ENCODE data around the gene MYO1E.
"Not testable (repeated sequence)": the region's sequence is repeated elsewhere in the genome, so short reads cannot be mapped to it uniquely, and the experiment has no call there.

MYO1E gene

DNA sequence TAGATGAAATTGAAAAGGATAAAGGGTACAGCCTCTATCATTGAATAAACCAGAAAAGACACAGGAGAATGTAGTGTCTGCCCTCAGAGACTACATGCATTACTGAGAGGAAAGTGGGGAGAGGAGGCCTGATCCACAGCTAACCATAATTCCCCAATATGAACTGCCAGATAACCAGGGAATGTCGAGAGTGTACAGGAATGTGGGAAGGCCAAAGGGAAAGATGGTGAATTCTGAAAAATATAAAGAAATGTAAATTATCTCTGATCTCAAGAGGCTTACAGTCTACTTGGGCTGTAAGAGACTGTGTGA lies 22.3 kb downstream of the MYO1E start:
- no peak for DNase-seq (ENCODE audit: low read depth)

GRCh38 chr15:59349680-59350420 lies 22.8 kb downstream of the MYO1E start:
- peak; percentile 75 for DNase-seq (ENCODE audit: low read depth)

DNA sequence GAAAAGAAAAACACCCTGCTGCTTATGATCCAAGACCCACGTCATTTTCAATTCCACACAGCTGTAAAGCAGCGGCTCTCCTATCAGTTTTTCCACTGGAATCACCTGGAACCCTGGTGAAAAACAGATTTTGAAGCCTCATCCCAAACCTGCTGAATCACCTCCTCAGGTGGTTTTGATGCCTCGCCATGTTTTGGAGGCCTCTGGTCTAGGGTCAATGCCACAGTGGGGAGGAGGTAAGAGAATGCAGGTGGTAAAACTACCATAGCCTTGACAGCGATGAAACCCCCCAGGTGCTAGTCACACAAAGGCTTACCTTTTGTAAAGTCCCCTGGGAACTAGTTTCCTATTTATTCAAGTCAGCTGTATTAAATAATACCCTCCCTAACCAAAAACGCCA lies 24.8 kb downstream of the MYO1E start:
- no peak for DNase-seq (ENCODE audit: low read depth)

GRCh38 chr15:59346951-59347350 lies 25.7 kb downstream of the MYO1E start:
- DNase-seq (ENCODE audit: low read depth): no peak

DNA sequence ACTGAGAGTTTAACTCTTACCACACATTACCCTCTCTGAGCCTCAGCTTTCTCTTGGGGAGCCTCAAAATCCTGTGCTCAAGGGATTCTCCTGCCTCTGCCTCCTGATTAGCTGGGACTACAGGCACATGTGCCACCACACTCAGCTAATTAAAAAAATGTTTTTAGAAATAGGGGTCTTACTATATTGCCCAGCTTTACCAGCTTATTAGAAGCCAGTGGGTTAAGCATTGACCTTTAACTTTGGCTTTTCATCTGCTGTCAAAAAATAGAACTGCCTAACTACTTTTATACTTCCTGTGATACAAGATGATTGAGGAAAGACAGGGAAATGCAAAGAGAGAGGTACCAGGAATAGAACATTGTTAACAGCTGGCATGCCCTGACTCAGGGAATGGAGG lies 27.3 kb downstream of the MYO1E start:
- no peak for DNase-seq (ENCODE audit: low read depth)

DNA sequence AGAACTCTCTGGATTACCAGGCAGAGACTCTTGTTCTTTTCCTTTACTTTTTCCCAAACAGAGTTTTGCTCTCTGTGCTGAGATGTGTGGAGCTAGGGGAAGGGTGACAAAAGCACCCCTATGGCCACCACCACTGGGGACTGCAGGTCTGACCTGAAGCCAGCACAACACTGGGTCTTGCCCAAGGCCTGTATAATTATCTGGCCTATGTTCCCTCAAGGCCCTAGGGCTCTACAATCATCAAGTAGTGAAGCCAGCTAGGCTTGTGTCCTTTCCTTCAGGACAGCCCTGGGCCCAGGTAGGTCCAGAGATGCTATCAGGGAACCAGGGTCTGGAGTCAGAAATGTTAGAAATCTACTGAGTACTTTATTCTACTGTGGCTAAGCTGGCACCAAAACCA lies 28.4 kb downstream of the MYO1E start:
- no peak for DNase-seq (ENCODE audit: low read depth)

GRCh38 chr15:59340325-59340724 lies 32.3 kb downstream of the MYO1E start:
- DNase-seq (ENCODE audit: low read depth): no peak

DNA sequence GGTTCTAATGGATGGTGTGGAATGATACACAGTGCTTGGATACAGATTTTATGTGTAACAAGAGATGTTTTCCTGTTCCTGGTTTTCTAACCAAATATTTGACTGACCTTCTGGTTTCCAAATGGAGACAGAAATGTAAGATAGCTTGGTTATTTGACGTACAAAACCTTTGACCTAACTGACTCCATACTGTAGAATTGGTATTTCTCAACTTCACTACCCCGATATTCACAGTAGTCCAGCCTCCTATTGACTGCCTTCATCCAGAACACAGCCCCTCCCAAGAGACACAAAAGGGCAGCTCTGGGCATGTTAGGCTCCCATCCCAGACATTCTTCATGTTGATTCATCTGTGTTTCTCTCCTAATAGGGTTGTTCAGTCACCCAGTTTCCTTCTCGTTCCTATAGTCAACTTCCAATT lies 33.4 kb downstream of the MYO1E start:
- no peak for DNase-seq (ENCODE audit: low read depth)

GRCh38 chr15:59338414-59338813 lies 34.3 kb downstream of the MYO1E start:
- no peak for DNase-seq (ENCODE audit: low read depth)

DNA sequence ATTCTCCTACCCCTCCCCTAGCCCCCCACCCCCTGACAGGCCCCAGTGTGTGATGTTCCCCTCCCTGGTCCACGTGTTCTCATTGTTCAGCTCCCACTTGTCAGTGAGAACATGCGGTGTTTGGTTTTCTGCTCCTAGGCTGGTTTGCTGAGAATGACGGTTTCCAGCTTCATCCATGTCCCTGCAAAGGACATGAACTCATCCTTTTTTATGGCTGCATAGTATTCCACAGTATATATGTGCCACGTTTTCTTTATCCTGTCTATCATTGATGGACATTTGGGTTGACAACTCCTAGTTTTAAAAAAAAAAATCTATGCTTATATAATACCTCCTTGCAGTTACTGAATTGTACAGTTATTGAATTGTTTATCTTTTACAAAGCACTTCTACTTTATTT lies 35.9 kb downstream of the MYO1E start:
- not testable (repeated sequence) for DNase-seq (ENCODE audit: low read depth)

DNA sequence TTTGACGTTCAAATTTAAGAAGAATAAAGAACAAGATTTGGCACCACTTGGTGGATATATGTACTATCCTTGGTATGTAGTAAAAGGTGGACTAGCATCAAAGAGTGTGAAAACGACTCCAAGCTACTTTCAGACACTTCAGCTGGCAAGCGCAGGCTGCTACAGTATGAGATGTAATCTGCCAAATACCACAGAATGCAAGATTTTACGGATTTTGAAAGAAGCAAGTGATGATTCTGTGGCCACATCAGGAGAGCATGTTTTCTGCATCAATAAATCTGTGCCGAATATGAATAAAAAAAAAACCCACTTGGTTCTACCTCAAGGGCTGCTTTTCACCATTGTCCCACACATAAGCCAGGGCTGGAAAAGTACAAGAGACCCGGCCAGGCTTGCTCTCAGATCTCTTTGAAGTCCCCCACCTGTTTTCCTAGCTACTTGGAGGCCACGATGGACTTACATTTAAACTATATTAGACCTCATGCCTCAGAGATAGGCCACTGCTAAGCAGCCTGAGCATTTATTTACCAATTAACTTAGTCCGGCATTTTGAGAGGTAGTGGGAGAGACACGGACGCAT lies 37.4 kb downstream of the MYO1E start:
- DNase-seq (ENCODE audit: low read depth): no peak

- DNase-seq (ENCODE audit: low read depth): no peak
Observed at GRCh38 chr15:59334076-59334415, 38.6 kb downstream of the MYO1E start.

DNA sequence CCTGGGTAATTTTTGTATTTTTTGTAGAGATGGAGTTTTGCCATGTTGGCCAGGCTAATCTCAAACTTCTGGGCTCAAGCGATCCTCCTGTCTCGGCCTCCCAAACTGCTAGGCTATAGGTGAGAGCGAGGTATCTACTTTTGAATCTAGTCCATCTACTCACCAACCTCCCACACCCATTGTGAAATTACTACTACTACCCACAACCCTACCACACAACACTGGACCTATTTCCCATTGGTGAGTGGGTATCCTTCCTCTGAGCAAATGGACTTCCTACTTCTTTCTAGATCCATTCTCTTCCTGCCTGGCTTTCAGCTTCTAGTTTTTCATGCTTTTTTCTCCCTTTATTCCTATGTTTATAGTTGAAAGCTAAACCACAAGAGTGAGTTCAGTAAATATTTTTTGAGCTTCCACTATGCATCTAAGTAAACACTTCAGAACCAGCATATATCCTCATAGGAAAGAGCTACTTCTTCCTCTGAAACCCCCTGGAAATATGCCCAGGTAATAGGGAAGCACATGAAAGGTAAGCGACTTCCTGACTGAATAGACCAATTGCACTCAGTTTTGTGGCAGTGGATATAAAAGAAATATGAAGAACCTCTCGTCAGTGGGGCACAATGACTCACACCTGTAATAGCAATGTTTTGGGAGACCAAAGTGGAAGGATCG lies 39.1 kb downstream of the MYO1E start:
- no peak for DNase-seq (ENCODE audit: low read depth)

DNA sequence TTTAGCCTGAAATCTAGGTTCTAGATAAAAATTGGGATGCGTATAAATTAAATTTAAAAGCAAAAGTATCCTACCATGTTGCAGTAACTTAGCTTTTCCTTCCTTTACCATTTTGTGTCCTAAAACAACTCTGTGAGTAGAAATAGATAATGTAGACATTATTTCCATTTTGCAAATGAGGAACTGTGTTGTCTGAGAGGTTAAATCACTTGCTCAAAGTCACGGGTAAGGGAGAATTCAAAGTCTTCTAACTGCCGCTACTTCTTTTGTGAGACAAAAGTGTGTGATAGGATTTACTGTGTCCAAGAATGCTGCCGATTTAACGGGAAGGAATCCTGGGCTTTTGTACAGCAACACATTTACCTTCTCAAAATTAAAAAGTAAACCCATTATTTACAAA lies 40.7 kb downstream of the MYO1E start:
- DNase-seq (ENCODE audit: low read depth): no peak

GRCh38 chr15:59330649-59331048 lies 42.0 kb downstream of the MYO1E start:
- no peak for DNase-seq (ENCODE audit: low read depth)

GRCh38 chr15:59329570-59330350 lies 42.9 kb downstream of the MYO1E start:
- no peak for DNase-seq (ENCODE audit: low read depth)

- no peak for DNase-seq (ENCODE audit: low read depth)
Observed at GRCh38 chr15:59329091-59329490, 43.6 kb downstream of the MYO1E start.

DNA sequence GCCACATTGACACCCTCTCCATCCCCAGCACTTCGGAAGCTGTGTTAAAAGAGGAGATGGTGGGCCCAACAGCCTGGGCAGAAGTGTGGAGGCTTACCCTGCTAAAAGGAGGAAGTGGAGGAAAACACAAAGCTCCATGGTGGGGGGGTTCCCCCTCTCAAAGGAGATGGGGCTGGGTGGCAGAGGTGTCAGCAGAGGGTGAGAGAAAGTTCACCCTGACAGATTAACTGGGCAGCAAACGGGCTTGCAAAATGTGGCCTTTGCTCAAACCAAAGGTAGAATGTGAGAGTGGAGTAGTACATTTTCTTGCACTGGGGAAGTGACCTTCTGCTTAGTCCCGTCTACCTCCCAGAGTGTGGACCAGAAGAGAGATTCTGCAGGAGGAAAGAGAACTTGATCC lies 44.7 kb downstream of the MYO1E start:
- no peak for DNase-seq (ENCODE audit: low read depth)

GRCh38 chr15:59326856-59327255 lies 45.8 kb downstream of the MYO1E start:
- DNase-seq (ENCODE audit: low read depth): no peak

DNA sequence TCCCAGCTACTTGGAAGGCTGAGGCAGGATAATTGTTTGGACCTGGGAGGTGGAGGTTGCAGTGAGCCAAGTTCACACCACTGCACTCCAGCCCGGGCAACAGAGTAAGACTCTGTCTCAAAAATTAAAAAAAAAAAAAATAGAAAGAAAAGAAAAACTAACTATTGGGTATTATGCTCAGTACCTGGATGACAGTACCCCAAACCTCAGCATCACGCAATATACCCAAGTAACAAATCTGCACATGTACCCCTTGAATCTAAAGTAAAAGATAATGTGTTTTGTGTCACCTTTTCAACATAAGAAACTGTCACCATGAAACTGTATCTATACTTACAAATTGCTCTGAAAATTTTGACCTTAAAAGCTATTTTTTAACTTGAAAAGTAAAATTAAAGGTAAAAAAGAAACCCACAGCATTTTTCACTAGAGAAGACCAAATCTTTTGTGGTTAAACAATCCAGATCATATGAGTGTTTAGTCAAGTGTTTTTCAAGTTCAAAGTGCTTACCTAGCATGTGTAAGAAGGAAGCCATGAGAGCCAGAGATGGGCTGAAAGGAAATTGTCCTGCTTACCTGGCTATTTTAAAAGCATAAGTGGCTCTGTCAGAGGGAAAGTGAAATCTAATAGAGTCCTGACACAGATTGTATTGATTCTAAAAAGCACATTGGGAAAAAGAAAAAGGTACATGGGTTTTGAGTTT lies 50.5 kb downstream of the MYO1E start:
- DNase-seq (ENCODE audit: low read depth): no peak

DNA sequence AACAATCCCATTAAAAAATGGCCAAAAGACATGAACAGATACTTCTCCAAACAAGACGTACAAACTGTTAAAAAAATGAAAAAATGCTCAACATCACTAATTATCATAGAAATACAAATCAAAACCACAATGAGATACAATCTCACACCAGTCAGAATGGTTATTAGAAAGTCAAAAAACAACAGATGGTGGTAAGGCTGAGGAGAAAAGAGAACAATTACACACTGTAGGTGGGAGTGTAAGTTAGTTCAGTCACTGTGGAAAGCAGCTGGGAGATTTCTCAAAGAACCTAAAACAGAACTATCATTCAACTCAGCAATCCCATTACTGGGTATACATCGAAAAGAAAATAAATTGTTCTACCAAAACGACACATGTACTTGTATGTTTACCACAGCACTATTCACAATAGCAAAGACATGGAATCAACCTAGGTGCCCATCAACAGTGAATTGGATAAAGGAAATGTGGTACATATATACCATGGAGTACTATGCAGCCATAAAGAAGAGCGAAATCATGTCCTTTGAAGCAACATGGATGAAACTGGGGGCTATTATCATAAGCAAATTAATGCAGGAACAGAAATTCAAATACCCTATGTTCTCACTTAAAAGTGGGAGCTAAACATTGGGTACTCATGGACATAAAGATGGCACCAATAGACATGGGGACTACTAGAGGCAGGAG lies 51.5 kb downstream of the MYO1E start:
- no peak for DNase-seq (ENCODE audit: low read depth)

- DNase-seq (ENCODE audit: low read depth): no peak
Observed at GRCh38 chr15:59317211-59317610, 55.5 kb downstream of the MYO1E start.

Data from GM04504 (cell line).